Measurements from ENCODE around the gene RAB10.

Gene RAB10

DNA sequence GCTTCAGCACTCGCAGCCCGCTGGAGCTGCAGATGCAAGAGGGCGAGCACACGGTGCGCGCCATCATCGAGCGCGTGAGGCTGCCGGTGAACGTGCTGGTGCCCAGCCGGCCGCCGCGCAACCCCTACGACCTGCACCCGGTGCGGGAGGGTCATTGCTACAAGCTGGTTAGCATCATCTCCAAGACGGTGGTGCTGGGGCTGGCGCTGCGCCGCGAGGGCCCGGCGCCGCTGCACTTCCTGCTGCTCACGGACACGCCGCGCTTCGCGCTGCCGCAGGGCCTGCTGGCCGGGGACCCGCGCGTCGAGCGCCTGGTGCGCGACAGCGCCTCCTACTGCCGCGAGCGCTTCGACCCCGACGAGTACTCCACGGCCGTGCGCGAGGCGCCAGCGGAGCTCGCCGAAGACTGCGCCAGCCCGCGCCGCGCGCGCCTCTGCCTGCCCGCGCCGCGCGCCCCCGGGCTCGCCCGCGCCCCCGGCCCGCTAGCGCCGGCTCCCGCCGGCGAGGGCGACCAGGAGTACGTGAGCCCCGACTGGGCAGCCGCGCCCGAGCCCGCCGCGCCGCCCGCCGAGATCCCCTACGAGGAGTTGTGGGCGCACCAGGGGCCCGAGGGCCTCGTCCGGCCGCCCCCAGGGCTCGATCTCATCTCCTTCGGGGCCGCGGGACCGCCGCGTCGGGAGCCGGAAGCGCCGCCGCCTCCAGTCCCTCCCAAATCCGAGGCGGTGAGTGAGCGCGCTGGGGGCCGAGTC is 150.8 kb downstream of the RAB10 start:
- no peak for DNase-seq

GRCh38 chr2:26185304-26185928 is 151.5 kb downstream of the RAB10 start:
- DNase-seq: no peak

DNA sequence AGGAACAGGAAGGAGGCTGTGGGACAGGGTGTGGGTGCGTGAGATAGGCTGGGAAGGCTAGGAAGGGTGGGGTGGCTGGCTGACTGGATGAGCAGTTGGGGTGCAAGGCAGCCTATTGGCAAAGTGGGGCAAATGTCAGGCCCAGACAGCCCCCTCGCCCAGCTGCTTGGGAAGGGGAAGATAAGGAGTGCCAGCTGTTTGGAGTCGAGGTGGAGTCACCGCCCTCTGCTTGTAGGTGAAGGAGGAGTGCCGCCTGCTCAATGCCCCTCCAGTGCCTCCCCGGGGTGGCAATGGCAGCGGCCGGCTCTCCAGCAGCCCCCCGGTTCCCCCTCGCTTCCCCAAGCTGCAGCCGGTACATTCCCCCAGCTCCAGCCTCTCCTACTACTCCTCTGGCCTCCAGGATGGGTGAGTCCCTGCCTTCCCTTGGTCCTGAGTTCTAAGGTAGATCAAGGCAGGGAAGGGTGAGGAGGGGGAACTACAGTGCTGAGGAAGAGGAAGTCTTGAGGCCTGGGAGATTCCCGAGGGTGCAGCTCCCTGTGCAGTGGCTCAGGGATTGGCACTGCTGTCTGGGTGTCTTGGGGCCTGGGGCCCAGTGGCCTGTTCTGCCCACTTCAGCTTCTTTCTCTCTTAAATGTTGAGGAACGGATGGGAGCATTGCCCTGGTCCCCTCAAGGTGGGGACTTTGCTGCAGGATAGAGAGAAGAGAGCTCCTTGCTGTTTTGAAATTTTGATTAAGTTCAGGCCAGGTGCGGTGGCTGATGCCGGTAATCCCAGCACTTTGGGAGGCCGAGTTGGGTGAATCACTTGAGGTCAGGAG is 152.3 kb downstream of the RAB10 start:
- DNase-seq: no peak

All from NCI-H1417 treated with DMSO at 0.1 percent for 48 hours (cell line).